Lower lobe of right lung (tissue), 2 donors: Measurements from ENCODE around the gene COL8A1. TPM values are rescaled to one million over a fixed set of nuclear protein-coding genes. Genes with fewer than 3 reads are reported as not detected.

Experiments
- ATAC-seq, 2 donors: fragments of 200-7000 bp; cut with Tn5 transposase; one replicate each; pipeline ENCODE4 v1.9.1; 2020 to 2022; ENCODE audit warnings: mild to moderate bottlenecking in 2 of 2, moderate library complexity in 2 of 2
- DNase-seq: peaks from one replicate; pipeline ENCODE4 v3.0.0-alpha.2; 2020
- H3K27ac ChIP-seq: fragments of 200-600 bp; one replicate; pipeline ENCODE4 v1.8.0; 2022
- H3K27me3 ChIP-seq: fragments of 200-600 bp; one replicate; pipeline ENCODE4 v1.8.0; 2022; ENCODE audit warnings: low read depth
- H3K36me3 ChIP-seq: fragments of 200-600 bp; one replicate; pipeline ENCODE4 v1.8.0; 2022; ENCODE audit warnings: mild to moderate bottlenecking
- H3K4me1 ChIP-seq: fragments of 200-600 bp; one replicate; pipeline ENCODE4 v1.8.0; 2022
- H3K4me3 ChIP-seq: fragments of 200-600 bp; one replicate; pipeline ENCODE4 v1.8.0; 2022; ENCODE audit warnings: mild to moderate bottlenecking
- H3K9me3 ChIP-seq: fragments of 200-600 bp; one replicate; pipeline ENCODE4 v1.8.0; 2022
- intact Hi-C: fragments of 100-400 bp; cut with DNase I; formaldehyde crosslinking; loops from one replicate; pipeline ENCODE4 v1.11.0; 2022
- total RNA-seq: library from RNA; stranded (reverse); fragmentation: NEBNext Ultra II Directional; extraction: Animal tissue kit (Norgen Biotek cat#: 25700); gene quantifications from one replicate; pipeline ENCODE4 v1.2.1, GENCODE V29; 2021
- TF ChIP-seq, protein P1 (sequence below): fragments of 200-600 bp; IDR thresholded peaks from one replicate; pipeline ENCODE4 v1.8.0; 2022; ENCODE audit warnings: antibody characterized with exemption, mild to moderate bottlenecking
- donor health status: DM: no; HTN: yes; CAD: no; lungs with severe emphysema.

COL8A1 gene
- total RNA-seq, 1 donor from 2014 or later, result 56.1 TPM

DNA sequence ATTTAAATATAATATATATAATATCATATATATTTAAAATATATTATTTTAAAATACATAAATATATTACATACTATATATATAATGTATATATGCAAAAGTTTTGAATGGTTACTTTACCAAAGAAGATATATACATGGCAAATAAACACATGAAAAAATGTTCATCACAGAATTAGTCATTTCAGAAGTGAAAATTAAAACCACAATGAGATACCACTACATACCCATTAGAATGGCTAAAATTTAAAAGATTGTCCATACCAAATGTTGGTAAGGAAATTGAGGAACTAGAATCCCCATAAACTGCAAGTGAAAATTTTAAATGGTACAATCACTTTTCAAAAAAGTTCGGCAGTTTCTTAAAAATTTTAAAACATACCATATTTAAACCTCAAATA lies 23.6 kb upstream of the COL8A1 start:
- intact Hi-C loops, result no loop called here
- DNase-seq (no peak), ATAC-seq (no peak)
- H3K27me3 ChIP-seq, result no peaks in the 10 kb centered on the region
- no peaks in the 10 kb centered on the region for H3K36me3 ChIP-seq
- TF ChIP-seq, protein P1, sequence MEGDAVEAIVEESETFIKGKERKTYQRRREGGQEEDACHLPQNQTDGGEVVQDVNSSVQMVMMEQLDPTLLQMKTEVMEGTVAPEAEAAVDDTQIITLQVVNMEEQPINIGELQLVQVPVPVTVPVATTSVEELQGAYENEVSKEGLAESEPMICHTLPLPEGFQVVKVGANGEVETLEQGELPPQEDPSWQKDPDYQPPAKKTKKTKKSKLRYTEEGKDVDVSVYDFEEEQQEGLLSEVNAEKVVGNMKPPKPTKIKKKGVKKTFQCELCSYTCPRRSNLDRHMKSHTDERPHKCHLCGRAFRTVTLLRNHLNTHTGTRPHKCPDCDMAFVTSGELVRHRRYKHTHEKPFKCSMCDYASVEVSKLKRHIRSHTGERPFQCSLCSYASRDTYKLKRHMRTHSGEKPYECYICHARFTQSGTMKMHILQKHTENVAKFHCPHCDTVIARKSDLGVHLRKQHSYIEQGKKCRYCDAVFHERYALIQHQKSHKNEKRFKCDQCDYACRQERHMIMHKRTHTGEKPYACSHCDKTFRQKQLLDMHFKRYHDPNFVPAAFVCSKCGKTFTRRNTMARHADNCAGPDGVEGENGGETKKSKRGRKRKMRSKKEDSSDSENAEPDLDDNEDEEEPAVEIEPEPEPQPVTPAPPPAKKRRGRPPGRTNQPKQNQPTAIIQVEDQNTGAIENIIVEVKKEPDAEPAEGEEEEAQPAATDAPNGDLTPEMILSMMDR, result no peak
- no peak overlapping the region for H3K4me3 ChIP-seq
- H3K27ac ChIP-seq, result no peak overlapping the region
- no peaks in the 10 kb centered on the region for H3K9me3 ChIP-seq
- no peaks in the 10 kb centered on the region for H3K4me1 ChIP-seq

DNA sequence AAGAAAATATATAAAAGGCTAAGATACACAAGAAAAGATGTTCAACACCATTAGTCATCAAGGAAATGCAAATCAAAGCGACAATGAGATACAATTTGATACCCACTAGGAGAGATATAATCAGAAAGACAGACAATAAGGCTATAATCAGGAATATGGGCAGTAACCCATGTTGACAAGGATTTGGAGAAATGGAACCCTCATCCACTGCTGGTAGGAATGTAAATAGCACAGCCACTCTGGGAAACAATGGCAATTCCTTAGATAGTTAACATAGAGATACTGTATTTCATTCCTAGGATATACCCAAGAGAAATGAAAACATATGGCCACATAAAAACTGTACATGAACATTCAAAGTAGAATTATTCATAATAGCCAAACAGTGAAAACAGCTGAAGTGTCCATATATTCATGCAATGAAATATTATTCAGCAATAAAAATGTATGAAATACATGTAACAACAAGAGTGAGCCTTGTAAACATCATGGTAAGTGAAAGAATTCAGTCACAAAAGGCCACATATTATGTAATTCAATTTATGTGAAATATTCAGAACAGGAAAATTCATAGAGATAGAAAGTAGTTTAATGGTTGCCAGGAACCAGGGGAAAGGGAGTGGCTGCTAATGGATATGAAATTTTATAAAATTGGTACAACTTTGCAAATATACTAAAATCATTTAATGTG lies 18.2 kb upstream of the COL8A1 start:
- intact Hi-C loops, result no loop called here
- no peak for ATAC-seq
- DNase-seq, result no peak
- Histone ChIP-seq H3K4me3 (no peak overlapping the region), H3K36me3 (no peaks in the 10 kb centered on the region), H3K9me3 (no peaks in the 10 kb centered on the region), H3K4me1 (no peaks in the 10 kb centered on the region), H3K27ac (no peak overlapping the region), H3K27me3 (no peaks in the 10 kb centered on the region)
- TF ChIP-seq, protein P1, result no peak

DNA sequence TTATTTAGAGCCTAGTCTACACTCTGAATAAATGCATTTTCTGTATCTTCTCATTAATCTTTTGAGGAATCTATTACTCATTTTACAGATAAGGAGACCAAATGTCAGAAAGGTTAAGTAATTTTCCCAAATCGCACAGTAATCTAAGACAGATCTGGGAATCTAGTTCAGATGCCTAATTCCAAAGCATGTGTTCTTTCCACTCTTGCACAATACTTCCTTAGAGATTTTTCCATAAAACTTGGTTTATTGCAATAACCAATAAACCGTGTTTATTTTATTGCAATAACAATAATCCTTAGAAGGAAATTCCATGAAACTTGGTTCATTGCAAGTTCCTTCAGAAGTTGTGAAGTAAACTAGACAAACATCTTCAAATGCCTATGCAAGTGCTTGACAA lies 17.4 kb upstream of the COL8A1 start:
- ATAC-seq (no peak), DNase-seq (no peak)
- H3K27ac ChIP-seq, result no peak overlapping the region
- H3K9me3 ChIP-seq, result no peaks in the 10 kb centered on the region
- no peak overlapping the region for H3K4me3 ChIP-seq
- no peaks in the 10 kb centered on the region for H3K4me1 ChIP-seq
- no peaks in the 10 kb centered on the region for H3K27me3 ChIP-seq
- TF ChIP-seq, protein P1, result no peak
- intact Hi-C loops, result no loop called here
- H3K36me3 ChIP-seq, result no peaks in the 10 kb centered on the region

DNA sequence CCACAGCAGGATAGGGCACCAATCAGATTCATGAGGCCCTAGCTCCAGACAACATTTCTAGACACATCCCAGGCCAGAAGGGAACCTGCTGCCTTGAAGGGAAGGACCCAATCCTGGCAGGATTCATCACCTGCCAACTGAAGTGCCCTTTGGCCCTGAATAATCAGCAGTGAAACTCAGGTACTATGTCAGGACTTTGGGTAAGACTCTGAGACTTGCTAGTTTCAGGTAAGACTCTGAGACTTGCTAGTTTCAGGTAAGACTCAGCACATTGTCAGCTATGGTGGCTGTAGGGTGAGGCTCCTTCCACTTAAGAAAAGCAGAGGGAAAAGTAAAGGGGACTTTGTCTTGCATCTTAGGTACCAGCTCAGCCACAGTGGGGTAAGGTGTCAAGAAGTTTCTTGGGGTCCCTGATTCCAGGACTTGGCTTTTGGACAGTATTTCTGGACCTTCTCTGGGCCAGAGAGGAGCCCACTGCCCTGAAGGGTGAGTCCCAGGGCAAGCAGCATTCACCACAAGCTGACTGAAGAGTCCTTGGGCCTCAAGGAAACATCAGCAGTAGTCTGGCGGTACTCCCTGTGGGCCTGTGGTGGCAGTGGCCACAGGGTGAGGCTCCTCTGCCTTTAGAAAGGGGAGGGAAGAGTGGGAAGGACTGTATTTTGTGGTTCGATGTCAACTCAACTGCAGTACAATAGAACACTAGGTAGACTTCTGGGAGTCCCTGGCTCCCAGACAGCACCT lies 13.7 kb upstream of the COL8A1 start:
- no peak overlapping the region for H3K27ac ChIP-seq
- intact Hi-C loops, result no loop called here
- TF ChIP-seq, protein P1, result no peak
- no peak overlapping the region for H3K4me3 ChIP-seq
- no peaks in the 10 kb centered on the region for H3K27me3 ChIP-seq
- ATAC-seq (no peak), DNase-seq (no peak)
- H3K36me3 ChIP-seq, result no peaks in the 10 kb centered on the region
- H3K4me1 ChIP-seq, result no peaks in the 10 kb centered on the region
- H3K9me3 ChIP-seq, result no peaks in the 10 kb centered on the region

DNA sequence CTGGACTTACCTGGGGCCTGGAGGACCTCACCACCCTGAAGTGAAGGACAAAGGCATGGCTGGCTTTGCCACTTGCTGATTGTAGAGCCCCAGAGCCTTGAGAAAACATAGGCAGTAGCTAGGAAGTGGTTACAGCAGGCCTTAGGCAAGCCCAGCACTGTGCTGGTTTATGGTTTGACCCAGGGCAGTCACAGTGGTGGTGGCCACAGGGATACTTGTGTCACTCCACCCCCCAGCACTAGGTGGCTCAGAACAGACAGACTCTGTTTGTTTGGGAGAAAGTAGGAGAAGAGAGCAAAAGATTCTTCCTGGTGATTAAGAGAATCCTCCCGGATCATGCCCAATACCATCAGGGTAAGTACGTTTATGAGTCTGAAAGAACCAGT lies 13.2 kb upstream of the COL8A1 start:
- ATAC-seq, result peak in 1 of 2 donors; percentile 37
- Histone ChIP-seq H3K36me3 (no peaks in the 10 kb centered on the region), H3K27me3 (no peaks in the 10 kb centered on the region), H3K27ac (no peak overlapping the region), H3K4me3 (no peak overlapping the region), H3K4me1 (no peaks in the 10 kb centered on the region), H3K9me3 (no peaks in the 10 kb centered on the region)
- TF ChIP-seq, protein P1, result no peak
- DNase-seq, result no peak
- intact Hi-C loops, result no loop called here
